Measurements from ENCODE around the gene HMBS. TPM values are rescaled to one million over a fixed set of nuclear protein-coding genes. Genes with fewer than 3 reads are reported as not detected.
A peak's percentile ranks its signal among the peaks of the same experiment; 100 is the strongest.

The HMBS gene
- total RNA-seq, 2 experiments from 2014 or later, result 33.6 to 36.1 TPM

DNA sequence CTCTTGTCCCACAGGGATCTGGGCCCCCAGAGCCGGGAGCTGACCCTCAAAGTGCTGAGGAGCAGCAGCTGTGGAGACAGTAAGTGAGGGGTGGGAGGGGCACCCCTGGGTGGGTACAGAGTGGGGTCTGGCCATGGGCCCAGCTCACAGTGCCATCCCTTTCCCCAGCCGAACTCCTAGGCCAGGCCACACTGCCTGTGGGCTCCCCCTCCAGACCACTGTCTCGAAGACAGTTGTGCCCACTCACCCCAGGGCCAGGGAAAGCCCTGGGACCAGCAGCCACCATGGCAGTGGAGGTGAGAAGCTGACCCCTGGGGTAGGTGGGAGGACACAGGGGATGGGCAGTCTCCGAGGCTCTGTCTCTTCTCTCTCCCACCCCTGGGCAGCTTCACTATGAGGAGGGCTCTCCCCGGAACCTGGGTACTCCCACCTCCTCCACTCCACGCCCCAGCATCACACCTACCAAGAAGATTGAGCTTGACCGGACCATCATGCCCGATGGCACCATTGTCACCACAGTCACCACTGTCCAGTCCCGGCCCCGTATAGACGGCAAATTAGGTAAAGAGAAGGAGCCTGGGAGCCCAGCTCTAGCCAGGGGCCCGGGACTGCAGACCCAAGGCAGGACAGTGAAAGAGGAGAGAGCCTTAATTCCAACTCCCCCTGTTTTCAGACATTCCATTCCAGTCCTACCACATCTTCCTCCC is 27.8 kb downstream of the HMBS start:
- TF ChIP-seq, protein P1, sequence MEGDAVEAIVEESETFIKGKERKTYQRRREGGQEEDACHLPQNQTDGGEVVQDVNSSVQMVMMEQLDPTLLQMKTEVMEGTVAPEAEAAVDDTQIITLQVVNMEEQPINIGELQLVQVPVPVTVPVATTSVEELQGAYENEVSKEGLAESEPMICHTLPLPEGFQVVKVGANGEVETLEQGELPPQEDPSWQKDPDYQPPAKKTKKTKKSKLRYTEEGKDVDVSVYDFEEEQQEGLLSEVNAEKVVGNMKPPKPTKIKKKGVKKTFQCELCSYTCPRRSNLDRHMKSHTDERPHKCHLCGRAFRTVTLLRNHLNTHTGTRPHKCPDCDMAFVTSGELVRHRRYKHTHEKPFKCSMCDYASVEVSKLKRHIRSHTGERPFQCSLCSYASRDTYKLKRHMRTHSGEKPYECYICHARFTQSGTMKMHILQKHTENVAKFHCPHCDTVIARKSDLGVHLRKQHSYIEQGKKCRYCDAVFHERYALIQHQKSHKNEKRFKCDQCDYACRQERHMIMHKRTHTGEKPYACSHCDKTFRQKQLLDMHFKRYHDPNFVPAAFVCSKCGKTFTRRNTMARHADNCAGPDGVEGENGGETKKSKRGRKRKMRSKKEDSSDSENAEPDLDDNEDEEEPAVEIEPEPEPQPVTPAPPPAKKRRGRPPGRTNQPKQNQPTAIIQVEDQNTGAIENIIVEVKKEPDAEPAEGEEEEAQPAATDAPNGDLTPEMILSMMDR (IDR thresholded peaks at IDR 0.05), result no peak
- Mint-ChIP-seq H3K9me3 (no peaks in the 10 kb centered on the region), H3K4me1 (ENCODE audit: low read depth) (peaks cover 42% of the 10 kb centered on the region), H3K36me3 (ENCODE audit: low read depth) (peaks cover 41% of the 10 kb centered on the region), H3K4me3 (no peak overlapping the region), H3K27ac (peak overlapping the region; percentile 56), H3K27me3 (no peaks in the 10 kb centered on the region)
- ChIA-PET POLR2A (interaction anchor here (1.1 to 9.7 kb wide), 5 partner anchors 9 to 115 kb away, joined by 4 to 107 read pairs (median 6); partner anchors contain the start of genes CENATAC and HINFP), CTCF (interaction anchor here (0.8 kb wide), 1 partner anchor 268 kb away, joined by 3 read pairs; no protein-coding TSS in a partner anchor)
- no peak for ATAC-seq
- intact Hi-C loops (cut with micrococcal nuclease), result no loop called here
- no peak for DNase-seq

- TF ChIP-seq, protein P1 (IDR thresholded peaks at IDR 0.05), result no peak
- no peak overlapping the region for H3K4me3 Mint-ChIP-seq
- H3K27me3 Mint-ChIP-seq, result no peaks in the 10 kb centered on the region
- ChIA-PET CTCF (no interaction called here), POLR2A (interaction anchor here (0.8 kb wide), 1 partner anchor 65 kb away, joined by 3 read pairs; no protein-coding TSS in a partner anchor)
- ATAC-seq (no peak), DNase-seq (no peak)
- peaks cover 39% of the 10 kb centered on the region for H3K4me1 Mint-ChIP-seq (ENCODE audit: low read depth)
- no peaks in the 10 kb centered on the region for H3K9me3 Mint-ChIP-seq
- H3K36me3 Mint-ChIP-seq (ENCODE audit: low read depth), result peaks cover 45% of the 10 kb centered on the region
- intact Hi-C loops (cut with micrococcal nuclease), result no loop called here
- H3K27ac Mint-ChIP-seq, result peak overlapping the region; percentile 56
Measured at GRCh38 chr11:119113716-119114115, 29.0 kb downstream of the HMBS start.

DNA sequence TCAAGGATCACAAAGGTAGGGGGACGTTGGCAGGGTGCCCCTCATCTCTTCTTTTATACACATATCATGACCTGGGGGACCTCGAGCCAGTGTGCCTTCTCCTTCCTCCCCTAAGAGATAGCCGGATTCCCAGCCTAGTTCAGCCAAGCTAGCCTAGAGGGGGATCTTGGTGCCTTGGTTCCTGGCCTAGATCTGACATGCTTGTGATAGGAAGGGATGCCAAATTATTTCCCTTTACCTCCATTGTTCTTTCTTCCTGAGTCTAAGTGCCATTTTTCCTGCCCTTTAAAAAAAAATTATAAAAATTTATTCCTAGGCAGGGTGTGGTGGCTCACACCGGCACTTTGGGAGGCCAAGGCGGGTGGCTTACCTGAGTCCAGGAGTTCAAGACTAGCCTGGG is 29.7 kb downstream of the HMBS start:
- TF ChIP-seq, protein P1 (IDR thresholded peaks at IDR 0.05), result no peak
- POLR2A ChIA-PET, result interaction anchor here (0.8 to 2.9 kb wide), 2 partner anchors 8 to 66 kb away, joined by 3 to 19 read pairs; partner anchors contain the start of gene C2CD2L
- H3K36me3 Mint-ChIP-seq (ENCODE audit: low read depth), result peaks cover 45% of the 10 kb centered on the region

GRCh38 chr11:119115484-119116234 is 31.0 kb downstream of the HMBS start:
- CTCF ChIA-PET, result interaction anchor here (0.8 to 1.9 kb wide), 4 partner anchors 9 to 207 kb away, joined by 3 to 7 read pairs (median 4); partner anchors contain the start of gene C2CD2L
- intact Hi-C loops (cut with micrococcal nuclease), result no loop called here

More for the DNA sequence above, 29.7 kb downstream of the HMBS start:
- ATAC-seq, result no peak
- intact Hi-C loops (cut with micrococcal nuclease), result no loop called here
- Mint-ChIP-seq H3K27ac (peak overlapping the region; percentile 96), H3K9me3 (no peaks in the 10 kb centered on the region), H3K4me1 (ENCODE audit: low read depth) (peaks cover 33% of the 10 kb centered on the region), H3K4me3 (no peak overlapping the region), H3K27me3 (no peaks in the 10 kb centered on the region)
- DNase-seq, result no peak
- CTCF ChIA-PET, result interaction anchor here (1.9 kb wide), 1 partner anchor 82 kb away, joined by 7 read pairs; no protein-coding TSS in a partner anchor

More at GRCh38 chr11:119115484-119116234, 31.0 kb downstream of the HMBS start:
- H3K4me1 Mint-ChIP-seq (ENCODE audit: low read depth), result peaks cover 28% of the 10 kb centered on the region
- peak overlapping the region; percentile 96 for H3K27ac Mint-ChIP-seq
- POLR2A ChIA-PET, result interaction anchor here (0.9 to 2.9 kb wide), 9 partner anchors 10 to 222 kb away, joined by 3 to 19 read pairs (median 4); partner anchors contain the start of genes C2CD2L, HMBS and TRAPPC4
- ATAC-seq, result peak; percentile 71
- TF ChIP-seq, protein P1 (IDR thresholded peaks at IDR 0.05), result no peak
- H3K4me3 Mint-ChIP-seq, result peak overlapping the region; percentile 73
- DNase-seq, result peak; percentile 52
- peaks cover 43% of the 10 kb centered on the region for H3K36me3 Mint-ChIP-seq (ENCODE audit: low read depth)
- H3K27me3 Mint-ChIP-seq, result no peaks in the 10 kb centered on the region
- no peaks in the 10 kb centered on the region for H3K9me3 Mint-ChIP-seq
